ENCODE measurements around the gene CTNNA3.

Gene CTNNA3

GRCh38 chr10:67607472-67607871 is 88.5 kb downstream of the CTNNA3 start:
- no peak overlapping the region for H3K9ac ChIP-seq (ENCODE audit: low read depth in 1 of 2, low read length in 2 of 2)
- no peaks in the 10 kb centered on the region for H3K27me3 ChIP-seq (ENCODE audit: control insufficient read depth in 2 of 2, insufficient read depth in 2 of 2, low read length in 2 of 2)
- H3K4me1 ChIP-seq (ENCODE audit: control insufficient read depth in 2 of 2, insufficient read depth in 2 of 2, low read length in 2 of 2) = no peaks in the 10 kb centered on the region
- H3K36me3 ChIP-seq (ENCODE audit: control insufficient read depth in 2 of 2, insufficient read depth in 2 of 2, low read length in 2 of 2) = no peaks in the 10 kb centered on the region
- no peaks in the 10 kb centered on the region for H3K9me3 ChIP-seq (ENCODE audit: control insufficient read depth in 2 of 2, low read length in 2 of 2)
- H3K4me3 ChIP-seq (ENCODE audit: low read length in 2 of 2) = no peak overlapping the region
- H3K27ac ChIP-seq (ENCODE audit: low read depth in 2 of 2, low read length in 2 of 2) = no peak overlapping the region

- no peaks in the 10 kb centered on the region for H3K27me3 ChIP-seq (ENCODE audit: control insufficient read depth in 2 of 2, insufficient read depth in 2 of 2, low read length in 2 of 2)
- no peaks in the 10 kb centered on the region for H3K9me3 ChIP-seq (ENCODE audit: control insufficient read depth in 2 of 2, low read length in 2 of 2)
- H3K36me3 ChIP-seq (ENCODE audit: control insufficient read depth in 2 of 2, insufficient read depth in 2 of 2, low read length in 2 of 2) = no peaks in the 10 kb centered on the region
- H3K4me1 ChIP-seq (ENCODE audit: control insufficient read depth in 2 of 2, insufficient read depth in 2 of 2, low read length in 2 of 2) = no peaks in the 10 kb centered on the region
- H3K4me3 ChIP-seq (ENCODE audit: low read length in 2 of 2) = no peak overlapping the region
- no peak overlapping the region for H3K9ac ChIP-seq (ENCODE audit: low read depth in 1 of 2, low read length in 2 of 2)
- no peak overlapping the region for H3K27ac ChIP-seq (ENCODE audit: low read depth in 2 of 2, low read length in 2 of 2)
Observed at GRCh38 chr10:67606572-67606971, 89.4 kb downstream of the CTNNA3 start.

GRCh38 chr10:67603701-67604100 is 92.3 kb downstream of the CTNNA3 start:
- Histone ChIP-seq H3K9ac (ENCODE audit: low read depth in 1 of 2, low read length in 2 of 2) (no peak overlapping the region), H3K4me3 (ENCODE audit: low read length in 2 of 2) (no peak overlapping the region), H3K36me3 (ENCODE audit: control insufficient read depth in 2 of 2, insufficient read depth in 2 of 2, low read length in 2 of 2) (no peaks in the 10 kb centered on the region), H3K9me3 (ENCODE audit: control insufficient read depth in 2 of 2, low read length in 2 of 2) (no peaks in the 10 kb centered on the region), H3K27ac (ENCODE audit: low read depth in 2 of 2, low read length in 2 of 2) (no peak overlapping the region), H3K27me3 (ENCODE audit: control insufficient read depth in 2 of 2, insufficient read depth in 2 of 2, low read length in 2 of 2) (no peaks in the 10 kb centered on the region), H3K4me1 (ENCODE audit: control insufficient read depth in 2 of 2, insufficient read depth in 2 of 2, low read length in 2 of 2) (no peaks in the 10 kb centered on the region)

- Histone ChIP-seq H3K27ac (ENCODE audit: low read depth in 2 of 2, low read length in 2 of 2) (no peak overlapping the region), H3K4me3 (ENCODE audit: low read length in 2 of 2) (no peak overlapping the region), H3K4me1 (ENCODE audit: control insufficient read depth in 2 of 2, insufficient read depth in 2 of 2, low read length in 2 of 2) (no peaks in the 10 kb centered on the region), H3K36me3 (ENCODE audit: control insufficient read depth in 2 of 2, insufficient read depth in 2 of 2, low read length in 2 of 2) (no peaks in the 10 kb centered on the region), H3K27me3 (ENCODE audit: control insufficient read depth in 2 of 2, insufficient read depth in 2 of 2, low read length in 2 of 2) (no peaks in the 10 kb centered on the region), H3K9me3 (ENCODE audit: control insufficient read depth in 2 of 2, low read length in 2 of 2) (no peaks in the 10 kb centered on the region), H3K9ac (ENCODE audit: low read depth in 1 of 2, low read length in 2 of 2) (no peak overlapping the region)
Observed at GRCh38 chr10:67603086-67603485, 92.9 kb downstream of the CTNNA3 start.

- no peaks in the 10 kb centered on the region for H3K36me3 ChIP-seq (ENCODE audit: control insufficient read depth in 2 of 2, insufficient read depth in 2 of 2, low read length in 2 of 2)
- H3K4me1 ChIP-seq (ENCODE audit: control insufficient read depth in 2 of 2, insufficient read depth in 2 of 2, low read length in 2 of 2) = no peaks in the 10 kb centered on the region
- no peak overlapping the region for H3K9ac ChIP-seq (ENCODE audit: low read depth in 1 of 2, low read length in 2 of 2)
- no peaks in the 10 kb centered on the region for H3K27me3 ChIP-seq (ENCODE audit: control insufficient read depth in 2 of 2, insufficient read depth in 2 of 2, low read length in 2 of 2)
- no peaks in the 10 kb centered on the region for H3K9me3 ChIP-seq (ENCODE audit: control insufficient read depth in 2 of 2, low read length in 2 of 2)
- no peak overlapping the region for H3K4me3 ChIP-seq (ENCODE audit: low read length in 2 of 2)
- no peak overlapping the region for H3K27ac ChIP-seq (ENCODE audit: low read depth in 2 of 2, low read length in 2 of 2)
Observed at GRCh38 chr10:67602268-67602950, 93.6 kb downstream of the CTNNA3 start.

- Histone ChIP-seq H3K4me1 (ENCODE audit: control insufficient read depth in 2 of 2, insufficient read depth in 2 of 2, low read length in 2 of 2) (no peaks in the 10 kb centered on the region), H3K9me3 (ENCODE audit: control insufficient read depth in 2 of 2, low read length in 2 of 2) (no peaks in the 10 kb centered on the region), H3K9ac (ENCODE audit: low read depth in 1 of 2, low read length in 2 of 2) (no peak overlapping the region), H3K36me3 (ENCODE audit: control insufficient read depth in 2 of 2, insufficient read depth in 2 of 2, low read length in 2 of 2) (no peaks in the 10 kb centered on the region), H3K27ac (ENCODE audit: low read depth in 2 of 2, low read length in 2 of 2) (no peak overlapping the region), H3K27me3 (ENCODE audit: control insufficient read depth in 2 of 2, insufficient read depth in 2 of 2, low read length in 2 of 2) (no peaks in the 10 kb centered on the region), H3K4me3 (ENCODE audit: low read length in 2 of 2) (no peak overlapping the region)
Observed at GRCh38 chr10:67599597-67599996, 96.4 kb downstream of the CTNNA3 start.

- no peak overlapping the region for H3K27ac ChIP-seq (ENCODE audit: low read depth in 2 of 2, low read length in 2 of 2)
- H3K4me1 ChIP-seq (ENCODE audit: control insufficient read depth in 2 of 2, insufficient read depth in 2 of 2, low read length in 2 of 2) = no peaks in the 10 kb centered on the region
- no peak overlapping the region for H3K4me3 ChIP-seq (ENCODE audit: low read length in 2 of 2)
- H3K9ac ChIP-seq (ENCODE audit: low read depth in 1 of 2, low read length in 2 of 2) = no peak overlapping the region
- no peaks in the 10 kb centered on the region for H3K27me3 ChIP-seq (ENCODE audit: control insufficient read depth in 2 of 2, insufficient read depth in 2 of 2, low read length in 2 of 2)
- no peaks in the 10 kb centered on the region for H3K36me3 ChIP-seq (ENCODE audit: control insufficient read depth in 2 of 2, insufficient read depth in 2 of 2, low read length in 2 of 2)
- H3K9me3 ChIP-seq (ENCODE audit: control insufficient read depth in 2 of 2, low read length in 2 of 2) = no peaks in the 10 kb centered on the region
Observed at GRCh38 chr10:67596641-67597040, 99.4 kb downstream of the CTNNA3 start.

GRCh38 chr10:67587771-67588170 is 108.2 kb downstream of the CTNNA3 start:
- no peaks in the 10 kb centered on the region for H3K4me1 ChIP-seq (ENCODE audit: control insufficient read depth in 2 of 2, insufficient read depth in 2 of 2, low read length in 2 of 2)
- no peaks in the 10 kb centered on the region for H3K36me3 ChIP-seq (ENCODE audit: control insufficient read depth in 2 of 2, insufficient read depth in 2 of 2, low read length in 2 of 2)
- H3K27me3 ChIP-seq (ENCODE audit: control insufficient read depth in 2 of 2, insufficient read depth in 2 of 2, low read length in 2 of 2) = no peaks in the 10 kb centered on the region
- no peak overlapping the region for H3K27ac ChIP-seq (ENCODE audit: low read depth in 2 of 2, low read length in 2 of 2)
- H3K4me3 ChIP-seq (ENCODE audit: low read length in 2 of 2) = no peak overlapping the region
- no peak overlapping the region for H3K9ac ChIP-seq (ENCODE audit: low read depth in 1 of 2, low read length in 2 of 2)
- H3K9me3 ChIP-seq (ENCODE audit: control insufficient read depth in 2 of 2, low read length in 2 of 2) = no peaks in the 10 kb centered on the region

- Histone ChIP-seq H3K36me3 (ENCODE audit: control insufficient read depth in 2 of 2, insufficient read depth in 2 of 2, low read length in 2 of 2) (no peaks in the 10 kb centered on the region), H3K4me1 (ENCODE audit: control insufficient read depth in 2 of 2, insufficient read depth in 2 of 2, low read length in 2 of 2) (no peaks in the 10 kb centered on the region)
Observed at GRCh38 chr10:67575532-67575931, 120.5 kb downstream of the CTNNA3 start.

GRCh38 chr10:67573484-67573883 is 122.5 kb downstream of the CTNNA3 start:
- no peaks in the 10 kb centered on the region for H3K4me1 ChIP-seq (ENCODE audit: control insufficient read depth in 2 of 2, insufficient read depth in 2 of 2, low read length in 2 of 2)
- no peak overlapping the region for H3K9ac ChIP-seq (ENCODE audit: low read depth in 1 of 2, low read length in 2 of 2)
- H3K4me3 ChIP-seq (ENCODE audit: low read length in 2 of 2) = no peak overlapping the region
- no peaks in the 10 kb centered on the region for H3K9me3 ChIP-seq (ENCODE audit: control insufficient read depth in 2 of 2, low read length in 2 of 2)
- H3K27ac ChIP-seq (ENCODE audit: low read depth in 2 of 2, low read length in 2 of 2) = no peak overlapping the region
- H3K27me3 ChIP-seq (ENCODE audit: control insufficient read depth in 2 of 2, insufficient read depth in 2 of 2, low read length in 2 of 2) = no peaks in the 10 kb centered on the region
- no peaks in the 10 kb centered on the region for H3K36me3 ChIP-seq (ENCODE audit: control insufficient read depth in 2 of 2, insufficient read depth in 2 of 2, low read length in 2 of 2)

More at GRCh38 chr10:67575532-67575931, 120.5 kb downstream of the CTNNA3 start:
- H3K9ac ChIP-seq (ENCODE audit: low read depth in 1 of 2, low read length in 2 of 2) = no peak overlapping the region
- no peak overlapping the region for H3K4me3 ChIP-seq (ENCODE audit: low read length in 2 of 2)
- H3K9me3 ChIP-seq (ENCODE audit: control insufficient read depth in 2 of 2, low read length in 2 of 2) = no peaks in the 10 kb centered on the region
- no peak overlapping the region for H3K27ac ChIP-seq (ENCODE audit: low read depth in 2 of 2, low read length in 2 of 2)
- no peaks in the 10 kb centered on the region for H3K27me3 ChIP-seq (ENCODE audit: control insufficient read depth in 2 of 2, insufficient read depth in 2 of 2, low read length in 2 of 2)

GRCh38 chr10:67571503-67571902 is 124.5 kb downstream of the CTNNA3 start:
- Histone ChIP-seq H3K9ac (ENCODE audit: low read depth in 1 of 2, low read length in 2 of 2) (no peak overlapping the region), H3K4me1 (ENCODE audit: control insufficient read depth in 2 of 2, insufficient read depth in 2 of 2, low read length in 2 of 2) (no peaks in the 10 kb centered on the region), H3K9me3 (ENCODE audit: control insufficient read depth in 2 of 2, low read length in 2 of 2) (no peaks in the 10 kb centered on the region), H3K27me3 (ENCODE audit: control insufficient read depth in 2 of 2, insufficient read depth in 2 of 2, low read length in 2 of 2) (no peaks in the 10 kb centered on the region), H3K27ac (ENCODE audit: low read depth in 2 of 2, low read length in 2 of 2) (no peak overlapping the region), H3K36me3 (ENCODE audit: control insufficient read depth in 2 of 2, insufficient read depth in 2 of 2, low read length in 2 of 2) (no peaks in the 10 kb centered on the region), H3K4me3 (ENCODE audit: low read length in 2 of 2) (no peak overlapping the region)
